GM21619 (cell line): Measurements from ENCODE around the gene ITGB1BP1.
"Not testable (repeated sequence)": the region's sequence is repeated elsewhere in the genome, so short reads cannot be mapped to it uniquely, and the experiment has no call there.

Source experiments
- ATAC-seq: cut with Tn5 transposase; IDR thresholded peaks from one replicate; pipeline ENCODE4 v1.9.1; 2021; ENCODE audit not compliant: unreplicated experiment

ITGB1BP1 gene

GRCh38 chr2:9401646-9402371 lies 21.5 kb downstream of the ITGB1BP1 start:
- ATAC-seq, result no peak

- ATAC-seq, result no peak
These were observed 22.2 kb downstream of the ITGB1BP1 start for GRCh38 chr2:9401059-9401547.

- ATAC-seq, result no peak
These were observed 22.9 kb downstream of the ITGB1BP1 start for GRCh38 chr2:9400268-9401058.

- ATAC-seq, result no peak
These were observed 24.2 kb downstream of the ITGB1BP1 start for GRCh38 chr2:9398881-9399780.

- not testable (repeated sequence) for ATAC-seq
These were observed 25.1 kb downstream of the ITGB1BP1 start for GRCh38 chr2:9398251-9398650.

- no peak for ATAC-seq
These were observed 26.1 kb downstream of the ITGB1BP1 start for GRCh38 chr2:9397201-9397600.

- ATAC-seq, result no peak
These were observed 28.5 kb downstream of the ITGB1BP1 start for GRCh38 chr2:9394816-9395215.

- no peak for ATAC-seq
These were observed 30.2 kb downstream of the ITGB1BP1 start for GRCh38 chr2:9392898-9393765.

GRCh38 chr2:9391961-9392720 lies 31.2 kb downstream of the ITGB1BP1 start:
- ATAC-seq, result no peak

GRCh38 chr2:9390991-9391390 lies 32.3 kb downstream of the ITGB1BP1 start:
- no peak for ATAC-seq

- no peak for ATAC-seq
These were observed 33.0 kb downstream of the ITGB1BP1 start for GRCh38 chr2:9390151-9390850.

- ATAC-seq, result no peak
These were observed 34.1 kb downstream of the ITGB1BP1 start for GRCh38 chr2:9388950-9389911.

- ATAC-seq, result no peak
These were observed 35.1 kb downstream of the ITGB1BP1 start for GRCh38 chr2:9388199-9388681.

GRCh38 chr2:9385841-9386240 lies 37.5 kb downstream of the ITGB1BP1 start:
- no peak for ATAC-seq

- no peak for ATAC-seq
These were observed 38.8 kb downstream of the ITGB1BP1 start for GRCh38 chr2:9384521-9384920.

GRCh38 chr2:9382604-9383235 lies 40.6 kb downstream of the ITGB1BP1 start:
- ATAC-seq, result no peak
